HG03039 (cell line): Measurements from ENCODE around the gene KLF16.

Experiments used
- ATAC-seq: cut with Tn5 transposase; IDR thresholded peaks from one replicate; pipeline ENCODE4 v1.9.1; 2021; ENCODE audit warnings: mild to moderate bottlenecking, moderate library complexity; ENCODE audit not compliant: unreplicated experiment

Gene KLF16

DNA sequence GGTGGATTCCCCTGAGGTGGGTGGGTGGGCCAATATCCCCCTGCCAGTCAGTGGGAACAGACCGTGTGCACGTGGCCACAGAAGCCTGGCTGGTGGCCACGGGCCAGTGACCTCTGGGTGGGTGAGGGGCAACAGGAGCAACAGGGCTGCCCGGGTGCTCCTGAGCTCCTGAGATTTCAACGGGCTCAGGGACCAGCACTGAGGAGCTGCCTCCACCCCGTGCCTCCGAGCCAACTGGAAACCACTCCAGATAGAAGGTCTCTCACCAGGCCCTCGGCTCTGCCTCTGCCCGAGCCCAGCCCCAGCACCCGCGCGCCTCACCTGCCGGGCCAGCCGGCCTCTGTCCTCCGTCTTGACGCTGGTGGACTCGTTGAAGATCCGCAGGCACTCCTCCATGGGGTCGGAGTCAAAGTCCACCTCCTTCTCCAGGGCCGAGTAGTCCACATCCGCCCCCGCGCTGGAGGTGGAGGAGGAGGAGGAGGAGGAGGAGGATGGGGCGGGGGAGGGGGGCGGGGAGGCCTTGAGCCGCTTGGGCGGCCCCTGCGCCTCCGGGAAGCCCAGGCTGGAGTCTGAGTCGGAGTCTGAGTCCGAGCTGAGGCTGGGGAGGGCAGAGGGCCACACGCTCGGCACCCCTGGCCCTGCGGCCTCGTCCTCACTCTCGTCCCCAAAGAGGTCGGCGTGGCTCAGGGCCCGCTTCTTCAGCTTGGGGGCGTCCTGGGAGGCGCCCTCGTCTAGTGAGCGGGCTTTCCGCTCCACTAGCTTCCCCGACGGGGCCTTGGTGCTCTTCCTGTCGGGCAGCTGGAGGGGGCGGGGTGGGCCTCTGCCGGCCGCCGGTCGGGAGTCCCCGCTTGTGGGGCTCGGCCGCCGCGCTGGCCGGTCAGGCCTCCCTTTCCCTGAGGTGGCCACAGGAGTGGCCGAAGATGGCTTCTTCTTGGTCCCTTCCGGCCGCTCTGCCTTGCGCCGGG, 36.5 kb downstream of the KLF16 start:
- no peak for ATAC-seq

GRCh38 chr19:1825909-1826556, 37.3 kb downstream of the KLF16 start:
- no peak for ATAC-seq

GRCh38 chr19:1824252-1824622, 39.1 kb downstream of the KLF16 start:
- no peak for ATAC-seq

- no peak for ATAC-seq
Observed at GRCh38 chr19:1823539-1824251, 39.7 kb downstream of the KLF16 start.

GRCh38 chr19:1823020-1823419, 40.4 kb downstream of the KLF16 start:
- ATAC-seq, result no peak

- ATAC-seq, result no peak
Observed at GRCh38 chr19:1822210-1822609, 41.2 kb downstream of the KLF16 start.

DNA sequence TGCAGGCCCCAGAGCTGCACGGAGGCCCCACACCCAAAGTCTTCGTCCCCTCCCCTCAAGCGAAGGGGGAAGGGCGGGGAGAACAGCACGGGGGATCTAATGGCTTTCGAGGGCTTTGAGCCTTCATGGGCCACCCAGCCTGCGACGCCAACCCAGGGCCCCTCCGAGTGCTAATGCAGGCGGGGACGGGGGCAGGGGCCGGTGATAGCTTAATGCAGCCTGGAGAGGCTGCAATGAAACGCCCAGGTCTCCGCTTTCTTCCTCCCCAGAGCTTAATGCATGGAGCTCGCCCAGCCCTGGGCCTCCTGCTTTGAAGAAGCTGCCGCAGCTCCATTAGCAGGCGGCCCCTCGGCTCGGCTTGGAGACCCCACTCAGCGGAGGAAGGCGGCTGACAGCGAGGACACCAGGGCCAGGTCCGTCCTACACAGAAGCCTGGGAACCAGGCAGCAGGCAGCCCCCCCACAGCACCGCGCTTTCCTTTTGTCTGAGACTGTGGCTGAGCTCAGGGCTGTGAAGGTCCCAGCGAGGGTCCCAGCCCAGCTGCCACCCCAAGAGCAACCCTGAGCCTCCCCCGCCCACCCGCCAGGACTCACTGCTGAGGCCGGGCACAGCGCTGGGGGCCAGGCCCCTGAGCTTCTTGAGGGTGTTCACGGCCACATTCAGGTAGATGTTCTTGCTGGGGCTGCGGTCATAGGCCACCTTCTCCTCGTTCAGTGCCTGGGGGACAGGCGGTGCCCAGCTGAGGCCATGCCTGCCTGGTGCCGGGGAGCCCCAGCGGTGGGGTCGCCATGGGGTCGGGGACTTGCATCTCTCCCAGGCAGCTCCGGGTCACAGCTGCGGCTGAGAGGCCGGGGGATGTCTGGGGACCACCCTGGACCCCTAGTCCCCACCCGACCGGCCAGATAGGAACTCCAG, 43.8 kb downstream of the KLF16 start:
- ATAC-seq, result no peak

DNA sequence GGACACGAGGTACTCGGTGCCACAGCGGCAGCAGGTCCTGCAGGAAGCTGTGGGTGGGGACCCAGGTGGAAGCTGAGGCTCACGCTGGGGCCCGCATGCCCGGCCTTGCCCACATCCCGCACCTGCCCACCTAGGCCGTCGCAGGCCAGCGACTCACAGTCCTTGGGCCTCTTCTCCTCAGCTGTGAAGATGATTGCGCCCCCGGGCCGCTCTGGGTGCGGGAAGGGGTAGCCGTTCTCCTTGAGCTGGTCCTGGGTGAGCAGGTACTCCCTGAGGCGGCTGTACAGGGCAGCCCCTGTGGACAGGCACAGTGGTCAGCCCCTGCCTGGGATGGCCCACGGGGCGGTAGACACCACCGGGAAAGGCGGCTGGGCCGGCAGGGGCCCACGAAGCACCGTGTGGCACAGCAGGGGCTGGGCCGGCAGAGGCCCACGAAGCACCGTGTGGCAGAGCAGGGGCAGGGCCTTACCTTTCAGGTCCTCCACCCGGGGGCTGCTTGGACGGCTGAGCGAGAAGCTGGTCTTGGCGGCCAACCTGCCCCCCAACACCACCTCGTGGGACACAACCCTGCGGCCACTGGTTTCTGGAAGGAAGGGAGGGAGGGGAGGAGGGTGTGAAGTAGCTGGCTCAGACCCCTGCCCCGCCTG, 44.7 kb downstream of the KLF16 start:
- ATAC-seq, result no peak

DNA sequence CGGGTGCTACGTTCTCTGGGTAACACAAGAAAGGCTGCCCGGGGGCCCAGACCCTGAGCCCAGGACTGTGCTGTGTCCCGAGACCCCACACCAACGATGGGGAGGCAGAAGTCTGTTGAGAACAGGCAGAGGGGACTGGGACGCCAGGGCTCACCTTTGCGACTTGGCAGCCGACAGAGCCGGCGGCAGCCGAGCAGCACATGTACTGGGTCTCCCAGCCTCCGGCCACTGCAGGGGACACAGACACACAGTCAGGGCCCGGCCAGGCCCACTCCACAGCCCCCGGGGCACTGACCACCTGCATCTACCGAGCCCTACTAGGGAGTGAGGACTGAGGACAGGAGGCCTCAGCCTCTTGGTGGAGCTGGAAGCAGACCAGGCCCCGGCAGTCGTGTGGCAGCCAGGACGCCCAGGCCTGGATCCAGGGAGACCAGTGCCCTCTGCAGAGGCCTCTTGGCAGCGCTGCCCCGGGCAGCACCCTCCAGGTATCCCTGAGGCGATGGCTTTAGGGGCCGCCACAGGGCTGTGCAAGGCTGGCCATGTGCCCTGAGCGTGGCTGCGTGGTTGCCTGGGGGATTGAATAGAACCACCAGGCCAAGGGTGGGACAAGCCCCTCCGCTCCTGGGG, 45.7 kb downstream of the KLF16 start:
- no peak for ATAC-seq

DNA sequence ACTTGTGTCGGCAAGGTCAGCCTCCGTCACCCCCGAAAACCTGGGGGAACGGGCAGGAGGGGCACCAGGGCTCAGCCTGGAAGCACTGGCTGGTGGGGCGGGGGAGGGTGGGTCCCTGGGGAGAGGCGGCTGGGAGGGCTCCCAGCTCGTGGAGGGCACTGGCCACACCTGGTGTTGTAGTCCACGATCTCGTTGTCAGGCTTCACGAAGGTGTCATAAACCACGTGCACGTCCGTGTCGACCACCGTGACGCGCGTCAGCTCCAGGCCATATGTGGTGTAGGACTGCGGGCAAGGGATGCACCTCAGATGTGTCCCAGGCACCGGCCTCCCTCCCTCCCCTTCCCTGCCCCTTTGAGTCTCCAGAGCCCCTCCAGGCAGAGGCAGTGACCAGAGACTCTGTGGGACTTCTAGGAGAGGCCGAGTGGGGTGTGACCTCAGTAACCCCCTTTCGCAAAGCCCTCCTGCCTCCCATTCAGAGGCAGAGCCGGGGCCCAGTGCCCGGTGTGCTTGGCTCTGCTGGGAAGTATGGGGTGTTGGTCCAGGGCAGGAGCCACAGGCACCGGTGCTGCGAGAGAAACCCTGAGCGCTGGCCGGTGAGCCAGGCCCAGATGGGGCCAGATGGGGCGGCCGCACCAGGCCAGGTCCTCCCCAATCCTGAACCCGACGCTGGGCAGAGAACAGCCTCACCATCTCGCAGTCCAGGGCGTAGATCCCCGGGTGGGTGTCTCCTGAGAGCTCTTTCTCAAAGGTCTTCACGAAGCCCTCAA, 46.7 kb downstream of the KLF16 start:
- ATAC-seq, result no peak

- ATAC-seq, result no peak
Observed at GRCh38 chr19:1815605-1816529, 47.5 kb downstream of the KLF16 start.

- ATAC-seq, result no peak
Observed at GRCh38 chr19:1814833-1815604, 48.4 kb downstream of the KLF16 start.

DNA sequence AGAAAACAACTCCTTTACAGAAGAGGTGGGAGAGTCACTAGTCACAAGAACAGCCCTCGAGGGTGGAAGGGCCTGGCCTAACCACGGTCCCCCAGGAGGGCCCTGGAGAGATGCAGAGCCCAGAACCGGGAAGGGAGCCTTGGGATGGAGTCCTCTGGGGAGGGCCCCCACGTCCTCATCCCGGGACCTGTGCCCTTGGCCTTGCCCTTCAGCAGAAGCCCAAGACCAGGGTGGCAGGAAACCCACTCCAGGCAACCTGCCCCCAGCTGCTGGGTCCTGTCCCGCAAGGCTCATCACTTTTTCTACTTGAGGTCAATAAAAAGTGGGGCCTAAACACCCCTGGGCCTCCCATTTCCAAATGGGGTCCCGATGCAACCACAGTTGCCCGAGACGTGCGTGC, 49.0 kb downstream of the KLF16 start:
- no peak for ATAC-seq

- no peak for ATAC-seq
Observed at GRCh38 chr19:1813192-1814182, 49.9 kb downstream of the KLF16 start.

- peak; percentile 57 for ATAC-seq
Observed at GRCh38 chr19:1812426-1813191, 50.8 kb downstream of the KLF16 start.
